GM03348 (cell line): ENCODE measurements around the gene ARPC5.

ENCODE experiments used
- DNase-seq: peaks from one replicate; pipeline ENCODE4 v3.0.0; 2012; ENCODE audit warnings: low spot score

Gene ARPC5

GRCh38 chr1:183586455-183586854 lies 49.1 kb downstream of the ARPC5 start:
- DNase-seq: no peak

GRCh38 chr1:183585038-183585437 lies 50.5 kb downstream of the ARPC5 start:
- no peak for DNase-seq

- no peak for DNase-seq
These were observed 51.4 kb downstream of the ARPC5 start for GRCh38 chr1:183584147-183584546.

- peak; percentile 39 for DNase-seq
These were observed 52.1 kb downstream of the ARPC5 start for GRCh38 chr1:183583466-183583865.

- no peak for DNase-seq
These were observed 53.4 kb downstream of the ARPC5 start for GRCh38 chr1:183582021-183582713.

- DNase-seq: no peak
These were observed 55.3 kb downstream of the ARPC5 start for GRCh38 chr1:183580281-183580682.

GRCh38 chr1:183578856-183579255 lies 56.7 kb downstream of the ARPC5 start:
- DNase-seq: no peak

GRCh38 chr1:183577897-183578465 lies 57.6 kb downstream of the ARPC5 start:
- no peak for DNase-seq

GRCh38 chr1:183576537-183576936 lies 59.0 kb downstream of the ARPC5 start:
- no peak for DNase-seq

- no peak for DNase-seq
These were observed 60.0 kb downstream of the ARPC5 start for GRCh38 chr1:183575606-183576005.

- DNase-seq: no peak
These were observed 62.9 kb downstream of the ARPC5 start for GRCh38 chr1:183572721-183573120.

GRCh38 chr1:183571678-183572268 lies 63.8 kb downstream of the ARPC5 start:
- DNase-seq: no peak
